Mesothelial cell of epicardium (in vitro differentiated cells): ENCODE measurements around the gene ELMO3. TPM values are rescaled to one million over a fixed set of nuclear protein-coding genes. Genes with fewer than 3 reads are reported as not detected.

Source experiments
- DNase-seq, 2 experiments: peaks; one replicate each; pipeline ENCODE4 v3.0.0; 2021; ENCODE audit warnings: low spot score in 2 of 2; ENCODE audit not compliant: unreplicated experiment in 2 of 2
- H3K27ac Mint-ChIP-seq: 2 replicates; pipeline ENCODE4 v1.8.0; 2021; ENCODE audit warnings: mixed read lengths
- H3K27me3 Mint-ChIP-seq: 2 replicates; pipeline ENCODE4 v1.8.0; 2021; ENCODE audit warnings: low read depth, mixed read lengths
- H3K36me3 Mint-ChIP-seq: 2 replicates; pipeline ENCODE4 v1.8.0; 2021; ENCODE audit warnings: mixed read lengths
- H3K4me1 Mint-ChIP-seq: 2 replicates; pipeline ENCODE4 v1.8.0; 2021; ENCODE audit warnings: mixed read lengths
- H3K4me3 Mint-ChIP-seq: 2 replicates; pipeline ENCODE4 v1.8.0; 2021; ENCODE audit warnings: mild to moderate bottlenecking, moderate library complexity, mixed read lengths
- H3K9me3 Mint-ChIP-seq: 2 replicates; pipeline ENCODE4 v1.8.0; 2021; ENCODE audit warnings: mixed read lengths
- CTCF ChIP-seq: fragments of 200-600 bp; sonication (generic); IDR thresholded peaks from one replicate; pipeline ENCODE4 v1.5.0; 2021; ENCODE audit warnings: antibody characterized with exemption; ENCODE audit not compliant: unreplicated experiment
- total RNA-seq: library from RNA; stranded (reverse); gene quantifications from 3 replicates; pipeline ENCODE4 v1.2.1, GENCODE V29; 2021

Gene ELMO3
- total RNA-seq, 1 donor from 2014 or later = 9.7 TPM

- DNase-seq = peak; percentile 86 to 93
- H3K9me3 Mint-ChIP-seq = no peaks in the 10 kb centered on the region
- H3K27ac Mint-ChIP-seq = peak within 1 kb of the TSS; percentile 39
- peaks cover 1% of the 10 kb centered on the region for H3K36me3 Mint-ChIP-seq
- H3K27me3 Mint-ChIP-seq = peaks cover 14% of the 10 kb centered on the region
- H3K4me1 Mint-ChIP-seq = peaks cover 20% of the 10 kb centered on the region
- H3K4me3 Mint-ChIP-seq = peak within 1 kb of the TSS; percentile 81
- TF ChIP-seq CTCF = no peak
Observed at GRCh38 chr16:67183627-67184452, 15.1 kb upstream of the ELMO3 start, which contains the start of gene MATCAP1. Gene MATCAP1, minus strand, starts transcription at chr16:67183963. Its CDS starts 3,353 bp downstream, at chr16:67180610.

- Mint-ChIP-seq H3K9me3 (no peaks in the 10 kb centered on the region), H3K36me3 (no peaks in the 10 kb centered on the region), H3K27ac (no peak overlapping the region), H3K4me1 (peaks cover 17% of the 10 kb centered on the region), H3K4me3 (peak overlapping the region; percentile 81), H3K27me3 (peaks cover 13% of the 10 kb centered on the region)
- no peak for TF ChIP-seq CTCF
- DNase-seq = no peak
Observed at GRCh38 chr16:67184453-67184994, 14.4 kb upstream of the ELMO3 start.

- DNase-seq = peak; percentile 84 to 93
- Mint-ChIP-seq H3K27me3 (peaks cover 13% of the 10 kb centered on the region), H3K27ac (peak overlapping the region; percentile 91), H3K4me3 (peak overlapping the region; percentile 81), H3K4me1 (peaks cover 17% of the 10 kb centered on the region), H3K9me3 (no peaks in the 10 kb centered on the region), H3K36me3 (no peaks in the 10 kb centered on the region)
- TF ChIP-seq CTCF = peak; percentile 52
Observed at GRCh38 chr16:67184995-67185650, 13.8 kb upstream of the ELMO3 start.

GRCh38 chr16:67185651-67186134, 13.2 kb upstream of the ELMO3 start:
- H3K27me3 Mint-ChIP-seq = peaks cover 13% of the 10 kb centered on the region
- H3K27ac Mint-ChIP-seq = no peak overlapping the region
- no peak for TF ChIP-seq CTCF
- no peaks in the 10 kb centered on the region for H3K9me3 Mint-ChIP-seq
- H3K4me3 Mint-ChIP-seq = peak overlapping the region; percentile 81
- DNase-seq = no peak
- H3K36me3 Mint-ChIP-seq = no peaks in the 10 kb centered on the region
- H3K4me1 Mint-ChIP-seq = peaks cover 17% of the 10 kb centered on the region

- H3K27ac Mint-ChIP-seq = no peak overlapping the region
- no peaks in the 10 kb centered on the region for H3K36me3 Mint-ChIP-seq
- peaks cover 17% of the 10 kb centered on the region for H3K4me1 Mint-ChIP-seq
- no peak overlapping the region for H3K4me3 Mint-ChIP-seq
- no peaks in the 10 kb centered on the region for H3K9me3 Mint-ChIP-seq
- peaks cover 13% of the 10 kb centered on the region for H3K27me3 Mint-ChIP-seq
- no peak for TF ChIP-seq CTCF
- DNase-seq = no peak
Observed at GRCh38 chr16:67186550-67186950, 12.4 kb upstream of the ELMO3 start.
